Right cardiac atrium (tissue), 5 donors: ENCODE data around the gene DDX31. TPM values are rescaled to one million over a fixed set of nuclear protein-coding genes. Genes with fewer than 3 reads are reported as not detected.

Experiments used
- ATAC-seq, 2 donors: fragments of 200-7000 bp; cut with Tn5 transposase; one replicate each; pipeline versions ENCODE4 v1.8.0 to v1.9.1; 2020; ENCODE audit warnings: moderate library complexity in 2 of 2, mild to moderate bottlenecking in 1 of 2
- DNase-seq, 3 donors: peaks; one replicate each; pipeline ENCODE4 v3.0.0-alpha.2; 2020
- H3K27ac ChIP-seq: one replicate; pipeline ENCODE4 v1.5.1; 2013; ENCODE audit warnings: mild to moderate bottlenecking, low read length, control low read depth, moderate library complexity
- H3K27me3 ChIP-seq: one replicate; pipeline ENCODE4 v1.6.1; 2013; ENCODE audit not compliant: control insufficient read depth, insufficient read depth
- H3K4me1 ChIP-seq: one replicate; pipeline ENCODE4 v1.6.1; 2013; ENCODE audit warnings: low read length; ENCODE audit not compliant: control insufficient read depth, insufficient read depth
- H3K4me3 ChIP-seq: one replicate; pipeline ENCODE4 v1.5.1; 2013; ENCODE audit warnings: low read length, control low read depth
- H3K9me3 ChIP-seq: one replicate; pipeline ENCODE4 v1.6.1; 2013; ENCODE audit warnings: low read length; ENCODE audit not compliant: control insufficient read depth
- WGBS: extraction: QIAGEN DNeasy Blood & Tissue Kit; methylation state at CpG from one replicate; pipeline ENCODE4 v1.1.7; 2013; 5-methylcytosine and 5-hydroxymethylcytosine counted together
- intact Hi-C, 4 donors: fragments of 100-400 bp; cut with DNase I; formaldehyde crosslinking; loops; one replicate each; pipeline versions ENCODE4 v1.11.0 to v1.14.0; 2022 to 2023
- polyA plus RNA-seq: library from polyadenylated mRNA; stranded (reverse); fragments of 200-250 nt; gene quantifications from one replicate; pipeline ENCODE4 v1.2.3, GENCODE V29; 2013
- total RNA-seq, 4 donors: library from RNA; stranded (reverse); fragmentation: NEBNext Ultra II Directional; extraction: Animal tissue kit (Norgen Biotek cat#: 25700); gene quantifications; one replicate each; pipeline ENCODE4 v1.2.1, GENCODE V29; 2021
- donor health status: healthy with polysubstance abuse.
- donor health status: DM: no; HTN: yes; CAD: no.
- donor health status: DM: no; HTN: no; CAD: no.
- donor health status: DM: no; HTN: yes; CAD: no; lungs with severe emphysema.
- donor health status: DM: yes; HTN: yes; CAD: no.

Gene DDX31
- total and polyA plus RNA-seq, 5 donors, result 2.7 to 7.4 (median 5.2) TPM

GRCh38 chr9:132588501-132589147 is 81.2 kb downstream of the DDX31 start:
- ATAC-seq (no peak), DNase-seq (no peak)
- Histone ChIP-seq H3K4me1 (no peaks in the 10 kb centered on the region), H3K27ac (no peak overlapping the region), H3K4me3 (no peak overlapping the region), H3K9me3 (no peaks in the 10 kb centered on the region), H3K27me3 (no peaks in the 10 kb centered on the region)
- WGBS, result 9% methylated on average over 28 of the region's 28 CpGs
- intact Hi-C loops, result no loop called here

- DNase-seq, result no peak
- intact Hi-C loops, result no loop called here
- H3K4me1 ChIP-seq, result no peaks in the 10 kb centered on the region
- no peak overlapping the region for H3K27ac ChIP-seq
- 32% methylated on average over 12 of the region's 12 CpGs for WGBS
- ATAC-seq, result no peak
- H3K4me3 ChIP-seq, result no peak overlapping the region
- H3K9me3 ChIP-seq, result no peaks in the 10 kb centered on the region
- H3K27me3 ChIP-seq, result no peaks in the 10 kb centered on the region
Observed at GRCh38 chr9:132588098-132588497, 81.7 kb downstream of the DDX31 start.

GRCh38 chr9:132587592-132587955 is 82.2 kb downstream of the DDX31 start:
- H3K4me1 ChIP-seq, result no peaks in the 10 kb centered on the region
- H3K27ac ChIP-seq, result no peak overlapping the region
- intact Hi-C loops, result no loop called here
- DNase-seq (no peak), ATAC-seq (no peak)
- 27% methylated on average over 6 of the region's 6 CpGs for WGBS
- no peak overlapping the region for H3K4me3 ChIP-seq
- no peaks in the 10 kb centered on the region for H3K27me3 ChIP-seq
- no peaks in the 10 kb centered on the region for H3K9me3 ChIP-seq

- Histone ChIP-seq H3K9me3 (no peaks in the 10 kb centered on the region), H3K4me3 (no peak overlapping the region), H3K4me1 (no peaks in the 10 kb centered on the region), H3K27ac (no peak overlapping the region), H3K27me3 (no peaks in the 10 kb centered on the region)
- intact Hi-C loops, result no loop called here
- whole genome bisulfite sequencing, result 4% methylated on average over 74 of the region's 74 CpGs
- DNase-seq, result no peak
- ATAC-seq, result no peak
Observed at GRCh38 chr9:132586830-132587591, 82.8 kb downstream of the DDX31 start.

GRCh38 chr9:132585954-132586829 is 83.6 kb downstream of the DDX31 start:
- no peak overlapping the region for H3K27ac ChIP-seq
- intact Hi-C loops, result no loop called here
- H3K9me3 ChIP-seq, result no peaks in the 10 kb centered on the region
- DNase-seq (no peak), ATAC-seq (no peak)
- H3K4me1 ChIP-seq, result no peaks in the 10 kb centered on the region
- 6% methylated on average over 42 of the region's 42 CpGs for WGBS
- H3K27me3 ChIP-seq, result no peaks in the 10 kb centered on the region
- no peak overlapping the region for H3K4me3 ChIP-seq

GRCh38 chr9:132584601-132585560 is 84.9 kb downstream of the DDX31 start:
- 9% methylated on average over 30 of the region's 30 CpGs for WGBS
- no peaks in the 10 kb centered on the region for H3K27me3 ChIP-seq
- no peak overlapping the region for H3K4me3 ChIP-seq

GRCh38 chr9:132583584-132584304 is 86.0 kb downstream of the DDX31 start:
- H3K27ac ChIP-seq, result no peak overlapping the region
- no peaks in the 10 kb centered on the region for H3K9me3 ChIP-seq
- WGBS, result 3% methylated on average over 8 of the region's 8 CpGs
- no peaks in the 10 kb centered on the region for H3K4me1 ChIP-seq
- DNase-seq (no peak), ATAC-seq (no peak)
- H3K27me3 ChIP-seq, result no peaks in the 10 kb centered on the region
- no peak overlapping the region for H3K4me3 ChIP-seq
- intact Hi-C loops, result no loop called here

More at GRCh38 chr9:132584601-132585560, 84.9 kb downstream of the DDX31 start:
- DNase-seq (no peak), ATAC-seq (no peak)
- no peaks in the 10 kb centered on the region for H3K4me1 ChIP-seq
- H3K27ac ChIP-seq, result no peak overlapping the region
- no peaks in the 10 kb centered on the region for H3K9me3 ChIP-seq
- intact Hi-C loops, result no loop called here

- Histone ChIP-seq H3K27me3 (no peaks in the 10 kb centered on the region), H3K27ac (no peak overlapping the region), H3K4me3 (no peak overlapping the region), H3K4me1 (no peaks in the 10 kb centered on the region), H3K9me3 (no peaks in the 10 kb centered on the region)
- ATAC-seq, result peak in 1 of 2 donors; percentile 7
- WGBS, result 7% methylated on average over 37 of the region's 37 CpGs
- no peak for DNase-seq
- intact Hi-C loops, result no loop called here
Observed at GRCh38 chr9:132582786-132583583, 86.8 kb downstream of the DDX31 start.

- 4% methylated on average over 36 of the region's 36 CpGs for WGBS
- intact Hi-C loops, result no loop called here
- H3K4me3 ChIP-seq, result peak within 1 kb of the TSS; percentile 33
- no peaks in the 10 kb centered on the region for H3K27me3 ChIP-seq
- H3K9me3 ChIP-seq, result no peaks in the 10 kb centered on the region
- H3K4me1 ChIP-seq, result no peaks in the 10 kb centered on the region
- no peak for DNase-seq
- no peak for ATAC-seq
- no peak within 1 kb of the TSS for H3K27ac ChIP-seq
Observed at GRCh38 chr9:132582276-132582785, 87.5 kb downstream of the DDX31 start, which contains the start of gene BARHL1. BARHL1 (plus strand) TSS chr9:132582606; CDS start chr9:132582798, 192 bp downstream.
